NCI-H69 (cell line): ENCODE results near the gene METTL25B.

ENCODE experiments used
- DNase-seq: peaks from one replicate; lab custom pipeline; 2025; lab: John Stamatoyannopoulos, UW

The METTL25B gene

DNA sequence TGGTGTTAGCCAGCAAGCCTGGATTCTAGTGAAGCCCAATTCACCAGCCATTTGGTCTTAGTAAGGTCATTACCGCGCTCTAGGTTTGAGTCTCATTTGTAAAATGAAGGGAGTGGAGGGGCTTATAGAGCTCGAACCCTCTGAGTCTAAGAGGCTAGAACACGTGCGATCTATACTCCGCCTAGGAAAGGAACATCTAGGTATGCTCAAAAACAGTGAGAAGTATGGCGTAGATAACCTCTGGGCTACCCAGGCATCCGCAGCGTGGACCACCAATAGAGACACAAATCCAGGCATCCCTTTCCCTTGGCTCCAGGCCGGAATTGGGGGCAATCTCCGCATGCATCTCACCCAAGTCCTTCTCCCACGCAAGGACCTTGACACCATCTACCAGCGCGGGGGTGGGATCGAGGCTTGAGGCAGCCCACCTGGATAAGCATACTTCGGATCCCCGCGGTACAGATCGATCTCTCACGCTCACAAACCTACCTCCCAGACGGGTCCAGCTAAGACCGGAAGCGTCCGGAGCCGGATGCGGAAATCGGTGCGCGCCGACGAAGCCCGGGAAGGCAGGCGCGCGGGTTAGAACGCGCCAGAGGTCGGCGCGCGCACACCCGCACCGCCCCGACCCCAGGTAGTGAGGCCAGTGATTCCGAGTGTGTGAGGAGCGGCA, at the start of gene METTL25B:
METTL25B (plus strand) TSS at position 544 of the 673 bp plus-strand sequence. CDS start 636 bp downstream, outside the sequence.
- peak; percentile 95 for DNase-seq

DNA sequence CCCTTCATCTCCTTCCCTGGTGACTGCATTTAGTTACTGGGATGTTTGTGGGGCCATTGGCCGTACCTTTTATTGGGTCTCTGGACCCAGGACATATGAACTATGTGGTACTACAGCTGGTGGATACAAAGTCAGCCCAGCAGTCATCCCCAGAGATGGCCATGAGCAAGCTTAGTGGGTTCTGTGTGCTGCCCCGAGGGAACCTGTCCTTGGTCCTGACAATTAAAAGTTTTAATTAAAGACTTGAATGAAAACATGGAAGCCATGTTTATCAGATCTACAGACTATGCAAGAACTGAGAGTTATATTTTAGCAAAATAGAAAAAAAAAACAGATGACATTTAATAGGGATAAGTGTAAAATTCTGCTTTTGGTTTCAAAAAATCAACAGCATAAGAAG, 48.2 kb upstream of the METTL25B start:
- no peak for DNase-seq

DNA sequence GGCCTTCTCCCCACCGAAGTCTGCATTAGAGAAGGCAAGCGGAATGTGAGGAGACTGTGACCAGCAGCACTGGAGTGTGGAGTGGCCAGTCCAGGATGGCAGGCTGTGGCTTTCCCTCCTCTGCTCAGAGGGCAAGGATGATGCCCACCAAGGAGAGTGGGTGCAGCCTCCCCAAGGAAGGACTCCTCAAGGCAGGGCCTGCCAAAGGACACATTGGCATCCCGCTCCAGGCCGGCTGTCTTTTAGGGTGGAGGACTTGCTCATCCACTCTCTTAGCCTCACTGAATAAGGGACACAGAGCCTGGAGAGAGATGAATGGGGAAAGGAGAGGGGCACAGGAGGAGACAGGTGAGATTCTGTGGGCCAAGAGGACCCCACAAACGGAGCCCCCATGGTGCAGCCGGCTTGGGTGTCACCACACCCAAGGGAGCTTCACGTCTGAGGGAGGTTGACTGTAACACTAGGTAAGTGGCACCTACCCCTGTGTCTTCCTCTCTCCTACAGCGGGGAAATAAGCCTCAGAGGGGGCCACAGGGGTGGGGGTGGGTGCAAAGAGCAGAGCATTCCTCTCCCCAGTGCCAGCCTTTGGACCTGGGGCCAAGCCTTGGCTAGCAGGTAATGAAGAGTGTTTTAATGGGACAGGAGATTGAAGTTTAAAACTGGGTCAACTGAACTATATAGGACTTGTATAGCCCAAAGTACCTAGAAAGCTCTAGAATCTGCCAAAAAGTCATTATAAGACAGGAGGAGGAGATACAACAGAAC, 46.9 kb upstream of the METTL25B start:
- no peak for DNase-seq

DNA sequence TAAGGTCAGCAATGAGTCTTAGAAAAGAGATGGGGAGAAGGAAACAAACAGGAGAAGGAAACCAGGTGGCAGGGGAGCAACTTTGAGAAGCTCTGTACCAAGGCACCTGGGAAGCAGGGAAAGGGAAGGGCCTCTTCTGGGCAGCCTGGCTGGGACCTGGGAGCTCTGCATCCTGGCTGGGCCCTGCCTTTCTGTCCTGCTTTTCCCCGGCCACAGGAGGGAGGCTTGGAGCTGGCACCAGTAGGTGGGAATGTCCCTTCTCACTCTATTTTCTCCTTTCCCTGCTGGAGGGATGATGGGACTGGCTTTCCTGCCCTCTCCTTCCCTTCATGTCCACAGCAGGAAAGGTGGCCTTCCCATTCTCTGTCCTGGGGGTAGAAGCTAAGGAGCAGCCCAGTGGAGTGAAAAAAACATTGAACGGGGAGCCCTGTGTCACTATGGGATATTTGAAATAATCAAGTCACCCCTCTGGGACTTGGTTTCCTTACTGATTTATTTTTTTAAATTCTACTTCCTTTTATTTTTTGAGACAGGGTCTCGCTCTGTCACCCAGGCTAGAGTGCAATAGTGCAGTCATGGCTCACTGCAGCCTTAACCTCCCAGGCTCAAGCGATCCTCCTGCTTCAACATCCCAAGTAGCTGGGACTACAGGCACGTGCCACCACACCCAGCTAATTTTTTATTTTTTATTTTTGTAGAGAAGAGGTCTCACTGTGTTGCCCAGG, 45.9 kb upstream of the METTL25B start:
- peak; percentile 8 for DNase-seq

DNA sequence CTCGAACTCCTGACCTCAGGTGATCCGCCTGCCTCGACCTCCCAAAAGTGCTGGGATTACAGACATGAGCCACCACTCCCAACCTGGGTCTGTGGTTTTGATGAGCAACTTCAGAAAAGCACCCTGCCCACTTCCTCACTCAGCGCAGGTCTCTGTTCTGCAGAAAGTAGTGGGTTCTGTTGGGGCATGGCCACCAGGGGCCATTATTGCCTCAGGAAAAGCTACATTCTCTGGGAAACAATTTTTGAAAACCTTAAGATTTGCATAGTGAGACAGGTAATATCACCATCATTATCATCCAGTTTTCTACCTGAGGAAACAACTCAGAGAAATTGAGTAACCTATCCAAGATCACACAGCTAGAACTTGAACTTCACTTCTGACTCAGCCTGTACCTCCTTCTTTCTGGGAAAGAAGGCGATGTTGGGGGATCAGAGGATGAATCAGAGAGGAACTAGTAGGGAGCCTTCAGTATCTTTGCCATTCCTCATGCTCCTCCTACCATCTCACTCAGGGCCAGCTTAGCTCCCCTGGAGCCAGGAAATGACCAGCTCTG, 44.0 kb upstream of the METTL25B start:
- DNase-seq, result no peak

DNA sequence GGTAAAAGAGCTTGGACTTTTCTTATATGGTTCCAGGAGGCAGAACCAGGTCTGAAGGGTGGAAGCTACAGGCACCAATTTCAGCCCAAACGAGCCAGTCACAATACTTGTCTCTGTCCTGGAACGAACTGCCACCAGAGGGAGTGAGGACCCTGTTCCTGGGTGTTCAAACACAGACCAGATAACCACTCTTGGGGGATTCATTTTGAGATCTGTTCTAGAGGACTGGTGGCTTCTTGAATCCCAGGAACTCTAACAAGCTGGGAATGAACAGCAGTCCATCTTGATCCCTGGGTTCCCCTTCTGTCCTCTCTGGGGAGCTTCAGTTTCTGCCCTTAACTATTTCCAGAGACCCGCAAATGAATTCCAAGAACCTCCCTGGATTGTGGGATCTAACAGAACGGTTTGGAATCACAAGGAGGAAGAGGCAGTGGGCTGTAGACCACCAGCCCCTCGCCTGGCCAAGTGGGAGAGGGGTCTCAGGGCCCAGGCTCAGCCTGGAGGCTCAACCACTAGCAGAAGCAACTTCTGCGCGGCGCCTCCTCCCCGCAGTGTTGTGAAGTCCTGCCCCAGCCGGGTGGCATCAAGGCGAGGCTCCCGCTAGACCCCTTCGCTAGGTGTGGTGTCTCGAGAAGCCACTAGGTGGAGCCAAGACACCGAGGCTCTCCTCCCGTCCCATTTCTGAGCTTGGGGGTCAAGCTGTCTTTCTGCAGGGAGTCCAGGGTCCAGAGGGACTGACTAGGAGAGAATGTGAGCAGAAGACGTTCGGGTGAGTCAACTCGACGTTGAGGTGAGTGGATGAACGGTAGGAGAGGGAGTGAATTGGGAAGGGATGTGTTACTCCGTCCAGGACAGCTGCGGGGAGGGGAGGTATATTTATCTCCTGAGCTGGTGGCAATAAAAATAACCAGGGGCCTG, 39.0 kb upstream of the METTL25B start:
- DNase-seq, result peak; percentile 90

DNA sequence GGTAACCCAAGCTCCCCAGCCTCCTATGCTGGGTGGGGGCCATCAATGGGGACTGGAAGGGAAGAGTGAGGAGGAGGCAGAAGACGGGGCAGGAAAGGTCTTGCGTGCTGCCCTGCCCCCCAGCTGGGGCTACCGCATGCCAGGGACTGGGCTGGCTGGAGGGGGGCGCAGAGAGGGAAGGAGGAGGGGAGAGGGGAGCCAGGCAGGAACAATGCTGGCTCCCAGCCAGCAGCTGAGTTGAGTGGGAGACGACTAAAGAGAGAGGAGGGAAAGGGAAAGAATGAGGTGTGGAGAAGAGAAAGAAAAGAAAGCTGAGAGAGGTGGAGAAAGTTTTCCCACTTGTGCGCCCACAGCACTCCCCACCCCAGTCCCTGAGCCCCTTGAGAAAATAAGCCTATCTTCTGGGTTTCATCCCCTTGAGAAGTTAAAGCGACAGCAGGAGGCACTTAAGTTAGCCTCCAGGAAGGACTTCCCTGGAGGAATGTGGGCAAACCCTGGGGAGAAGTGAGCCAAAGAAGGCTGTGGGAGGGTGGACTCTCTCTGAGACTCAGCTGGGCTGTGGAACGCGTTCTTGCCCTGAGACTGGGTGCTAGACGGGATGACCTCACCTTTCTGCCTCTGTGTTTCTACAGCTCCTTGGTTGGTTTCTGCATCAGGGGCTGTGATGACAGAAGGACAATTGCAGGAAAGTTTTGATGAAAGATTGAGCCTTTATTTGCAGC, 38.2 kb upstream of the METTL25B start:
- peak; percentile 50 for DNase-seq

DNA sequence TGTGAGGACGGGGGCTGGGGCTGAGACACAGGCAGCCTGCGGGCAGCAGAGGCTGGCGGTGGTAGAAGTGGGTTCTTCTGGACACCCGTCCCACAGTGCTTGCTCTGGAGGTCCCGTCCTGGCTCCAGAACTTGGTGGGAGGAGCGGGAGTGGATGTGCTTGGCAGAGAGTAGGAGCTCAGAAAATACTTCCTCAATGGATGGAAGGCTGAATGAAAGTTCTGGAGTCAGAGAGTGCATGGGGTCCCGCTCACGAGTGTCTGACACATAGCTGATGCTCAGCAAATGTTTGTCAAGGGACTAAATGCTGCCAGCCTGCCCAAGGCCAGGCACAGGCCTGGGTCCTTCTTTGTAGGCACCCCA, 37.6 kb upstream of the METTL25B start:
- no peak for DNase-seq

DNA sequence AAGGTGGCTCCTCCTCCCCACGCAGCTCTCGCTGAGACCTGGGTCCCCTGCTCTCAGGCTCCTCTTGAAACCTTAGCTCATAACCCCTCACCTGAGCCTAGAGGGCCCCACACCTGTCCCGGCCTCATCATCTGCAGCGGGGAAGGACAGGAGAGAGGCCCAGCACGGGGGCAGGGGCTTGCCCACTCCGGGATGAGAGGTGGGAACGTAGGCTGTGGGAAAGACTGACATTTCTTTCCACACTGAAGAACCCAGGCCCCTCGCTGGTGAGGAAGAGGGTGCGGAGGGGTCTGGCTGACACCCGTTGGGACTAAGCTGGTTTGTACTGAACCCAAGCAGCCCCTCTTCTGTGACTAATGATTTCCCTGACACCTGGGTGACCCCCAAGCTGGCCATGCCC, 37.1 kb upstream of the METTL25B start:
- DNase-seq, result no peak

DNA sequence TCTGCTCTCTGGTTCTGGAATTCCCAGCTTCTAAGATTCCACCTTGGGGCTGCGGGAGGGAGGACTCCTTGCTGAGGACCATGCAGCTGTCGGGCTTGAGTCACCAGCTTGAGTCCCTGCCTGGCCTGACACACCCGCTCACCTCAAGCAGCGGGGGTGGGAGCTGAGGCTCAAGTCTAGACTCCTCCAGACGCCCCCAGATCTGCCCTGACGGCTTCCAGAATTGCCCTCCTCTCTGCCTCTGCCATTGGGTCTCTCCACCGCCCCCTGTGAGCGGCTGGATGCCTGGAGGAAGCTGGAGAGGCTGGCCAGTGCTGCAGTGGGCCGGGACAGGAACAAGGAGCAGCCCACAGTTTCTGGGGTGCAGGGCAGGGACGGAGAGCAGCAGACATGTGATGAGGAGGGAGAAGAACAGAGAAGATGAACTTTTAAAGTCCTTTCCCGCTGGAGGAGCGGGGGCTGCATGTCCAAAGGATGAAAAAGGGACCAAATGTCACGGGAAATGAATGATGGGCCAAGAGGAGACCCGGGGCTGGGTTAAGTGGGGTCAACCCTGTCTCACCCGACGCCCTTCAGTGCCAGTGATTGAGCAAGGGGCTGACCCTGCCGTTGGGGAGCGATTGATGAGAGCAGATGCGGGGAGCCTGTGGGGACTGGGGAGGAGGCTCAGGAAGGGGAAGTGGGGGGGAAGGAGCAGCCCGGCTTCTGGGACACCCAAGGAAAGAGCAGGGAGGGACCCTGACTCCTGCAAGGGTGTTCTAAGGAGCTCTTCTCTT, 36.4 kb upstream of the METTL25B start:
- peak; percentile 25 for DNase-seq

DNA sequence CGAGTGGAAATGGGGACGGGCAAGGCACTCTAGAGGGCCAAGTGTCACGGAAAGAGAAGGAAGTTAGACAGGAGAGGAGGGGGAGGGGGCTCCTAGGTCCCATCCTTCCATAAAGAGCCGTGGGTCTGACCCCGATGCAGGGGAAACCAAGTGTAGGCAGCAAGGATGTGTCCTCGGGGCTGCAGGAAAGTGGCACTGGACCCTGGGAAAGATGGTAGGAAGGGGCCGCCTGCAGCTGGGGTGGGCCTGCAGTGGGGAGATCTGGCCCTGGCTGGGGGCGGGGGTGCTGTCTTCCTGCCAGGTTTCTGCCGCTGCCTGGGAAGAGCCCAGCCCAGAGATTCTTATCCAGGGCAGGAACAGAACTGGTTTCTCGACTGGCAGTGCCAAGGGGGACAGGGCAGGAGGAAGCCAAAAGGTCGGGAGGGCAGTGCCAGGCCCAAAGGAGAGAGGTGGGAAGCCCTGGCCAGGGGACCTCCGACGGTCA, 35.8 kb upstream of the METTL25B start:
- DNase-seq, result no peak

DNA sequence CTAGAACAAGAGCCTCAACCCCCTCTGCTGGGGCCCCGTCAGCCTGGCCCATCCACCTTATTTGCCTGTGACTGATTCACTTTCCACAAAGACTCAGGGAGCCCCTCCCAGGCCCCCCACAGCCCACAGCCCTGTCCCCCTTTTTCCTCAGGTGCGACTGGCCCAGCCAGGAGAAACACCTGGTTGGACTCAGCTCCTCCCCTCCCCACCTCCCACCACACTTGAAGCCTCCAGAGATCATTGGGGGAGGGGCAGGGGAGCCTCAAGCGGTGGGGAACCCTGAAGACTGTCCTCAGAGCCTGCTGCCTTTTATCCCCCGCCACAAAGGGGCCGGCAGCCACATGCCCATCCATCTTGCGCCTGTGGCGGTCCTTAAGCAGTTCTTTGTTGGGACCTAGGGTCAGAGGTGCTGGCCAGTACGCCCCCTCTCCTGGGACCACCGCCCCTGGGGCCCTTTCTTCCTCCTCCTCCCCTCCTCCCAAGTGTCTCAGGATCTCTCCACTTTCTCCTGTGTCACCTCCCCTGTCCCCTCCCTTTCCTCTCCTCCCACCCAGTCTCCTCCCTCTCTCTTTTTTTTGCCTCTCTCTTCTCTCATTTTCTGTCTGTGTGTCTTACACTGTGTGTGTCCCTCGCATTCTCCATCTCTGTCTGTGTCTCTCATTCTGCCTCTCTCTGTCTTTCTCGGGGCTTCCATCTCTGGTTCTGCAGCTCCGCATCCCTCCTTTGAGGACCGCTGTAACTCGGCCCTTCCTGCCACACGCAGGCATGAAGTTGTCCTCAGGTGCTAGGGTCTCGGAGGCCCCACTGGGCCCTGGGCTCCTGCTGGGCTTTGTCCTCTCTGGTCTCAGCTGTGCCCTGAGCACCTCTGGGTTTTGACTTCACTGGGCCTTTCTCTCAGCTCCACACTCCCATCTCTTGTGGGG, 35.1 kb upstream of the METTL25B start:
- peak; percentile 89 for DNase-seq

DNA sequence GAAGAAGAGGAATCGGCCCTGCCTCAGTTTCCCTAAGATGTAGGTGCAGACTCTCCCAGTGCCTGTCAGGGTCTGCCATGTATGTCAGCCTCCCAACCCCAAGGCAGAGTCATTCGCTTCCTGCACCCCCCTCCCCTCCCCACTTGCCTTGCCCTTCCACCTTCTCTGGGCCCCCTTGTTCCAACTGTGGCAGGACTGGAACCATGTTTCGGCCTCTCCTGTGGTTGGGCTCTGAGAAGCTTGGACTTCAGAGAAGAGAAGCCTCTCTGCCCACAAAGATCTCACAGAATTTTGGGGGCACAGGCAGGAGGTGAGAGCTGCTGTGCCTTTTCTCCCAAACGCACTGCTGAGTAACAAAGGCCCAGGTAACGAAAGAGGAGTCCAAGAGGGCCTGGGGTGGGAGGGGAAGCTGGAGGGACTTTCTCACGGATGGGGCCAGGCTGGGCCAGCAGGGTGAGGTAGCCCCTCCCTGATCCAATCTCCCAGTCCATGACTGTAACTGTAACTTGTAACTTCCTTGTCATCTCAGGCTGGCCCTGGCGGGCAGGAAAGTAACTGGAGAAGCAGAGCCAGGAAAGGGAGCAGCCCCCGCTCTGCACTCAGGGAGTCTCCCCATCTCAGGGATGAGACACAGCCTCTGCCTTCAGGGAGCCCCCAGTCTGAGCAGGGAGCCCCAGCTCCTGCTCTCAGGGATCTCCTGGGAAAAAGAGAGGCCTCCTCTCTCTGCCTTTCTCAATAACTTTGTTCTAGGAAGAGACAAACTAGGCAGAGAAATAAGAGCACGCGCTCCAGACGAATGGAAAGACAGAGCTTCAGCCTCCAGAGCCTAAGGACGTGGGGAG, 34.2 kb upstream of the METTL25B start:
- peak; percentile 19 for DNase-seq

DNA sequence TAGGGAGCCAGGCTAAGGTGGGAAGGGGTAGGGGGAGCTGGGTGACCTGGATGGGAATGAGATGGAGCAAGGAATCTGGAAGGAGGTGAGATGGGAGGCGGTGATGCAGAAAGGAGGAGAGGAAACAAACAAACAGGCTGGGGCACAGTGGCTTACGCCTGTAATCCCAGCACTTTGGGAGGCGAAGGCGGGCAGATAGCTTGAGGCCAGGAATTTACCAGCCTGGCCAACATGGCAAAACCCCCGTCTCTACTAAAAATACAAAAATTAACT, 33.6 kb upstream of the METTL25B start:
- no peak for DNase-seq

DNA sequence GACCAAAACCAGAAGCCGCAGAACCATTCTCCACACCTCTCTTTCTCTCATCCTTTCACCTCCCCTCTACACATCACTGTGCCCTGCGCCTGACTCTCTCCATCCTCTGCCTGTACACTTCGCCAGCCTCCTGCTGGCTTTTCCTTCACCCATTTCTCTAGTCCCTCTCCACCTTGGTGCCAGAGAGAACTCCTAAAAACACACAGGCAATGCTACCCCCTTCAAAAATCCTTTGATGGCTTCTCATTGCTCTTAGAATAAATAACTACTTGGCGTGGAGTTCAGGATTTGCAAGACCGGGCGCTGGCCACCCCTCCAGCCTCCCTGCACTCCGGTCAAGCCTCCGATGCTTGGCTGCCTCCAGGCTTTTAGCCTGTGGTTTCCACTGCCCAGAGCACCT, 31.5 kb upstream of the METTL25B start:
- no peak for DNase-seq

DNA sequence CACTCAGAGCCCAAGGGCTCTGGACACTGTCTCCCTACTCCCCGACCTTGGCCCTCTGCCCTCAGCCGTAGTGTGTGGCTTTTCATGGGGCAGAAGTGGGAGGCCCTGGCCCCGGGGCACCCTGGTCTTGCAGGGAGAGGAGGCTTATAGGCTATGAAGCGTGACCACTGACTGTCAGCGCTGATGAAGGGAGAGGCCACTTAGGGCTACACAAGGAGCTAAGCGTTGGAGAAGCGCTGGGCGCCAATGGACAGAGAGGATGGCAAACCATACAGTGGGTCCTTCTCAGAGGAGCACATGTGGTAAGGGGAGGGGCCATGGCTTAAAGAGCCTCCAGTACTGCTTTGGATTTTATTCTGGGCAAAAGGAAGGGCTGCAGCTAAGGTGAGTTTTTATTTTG, 30.8 kb upstream of the METTL25B start:
- DNase-seq, result peak; percentile 55

DNA sequence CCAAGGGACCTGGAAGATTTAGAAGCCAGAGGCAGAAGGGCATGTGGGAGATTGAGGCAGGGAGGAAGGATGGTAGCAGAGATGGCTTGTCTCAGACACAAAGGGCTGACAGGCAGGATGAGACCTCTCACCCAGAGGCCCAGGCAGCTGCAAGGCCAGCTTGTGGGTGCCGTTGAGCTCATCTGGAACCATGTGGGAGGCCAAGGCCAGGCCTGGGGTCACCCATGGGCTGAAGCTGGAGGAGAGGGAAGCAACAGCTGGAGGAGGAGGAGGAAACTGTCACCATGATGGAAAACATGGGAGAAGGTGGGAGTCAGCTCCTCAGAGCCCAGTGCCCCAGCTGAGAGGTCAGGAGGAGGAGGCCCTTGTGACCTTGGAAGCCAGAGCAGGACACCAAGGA, 29.3 kb upstream of the METTL25B start:
- DNase-seq, result no peak
